Measurements from ENCODE around the gene KRTAP10-11.
"Not testable (repeated sequence)": the region's sequence is repeated elsewhere in the genome, so short reads cannot be mapped to it uniquely, and the experiment has no call there.

The KRTAP10-11 gene

DNA sequence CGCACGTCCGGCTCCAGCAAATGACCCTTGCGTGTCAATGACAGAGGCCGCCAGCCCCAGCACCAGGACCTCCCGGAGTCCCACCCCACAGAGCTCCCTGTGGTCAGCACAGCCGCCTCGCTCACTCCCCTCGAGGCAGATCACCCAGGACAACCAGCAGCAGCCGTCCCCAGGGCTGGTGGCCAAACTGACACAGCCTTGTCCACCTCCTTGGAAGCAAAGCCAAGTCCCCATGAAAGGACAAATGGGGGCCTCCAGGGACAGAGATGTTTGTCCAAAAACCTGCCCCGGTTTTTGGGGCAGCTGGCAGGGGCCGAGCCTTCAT lies 6.9 kb upstream of the KRTAP10-11 start:
- DNase-seq (ENCODE audit: low spot score), result no peak

DNA sequence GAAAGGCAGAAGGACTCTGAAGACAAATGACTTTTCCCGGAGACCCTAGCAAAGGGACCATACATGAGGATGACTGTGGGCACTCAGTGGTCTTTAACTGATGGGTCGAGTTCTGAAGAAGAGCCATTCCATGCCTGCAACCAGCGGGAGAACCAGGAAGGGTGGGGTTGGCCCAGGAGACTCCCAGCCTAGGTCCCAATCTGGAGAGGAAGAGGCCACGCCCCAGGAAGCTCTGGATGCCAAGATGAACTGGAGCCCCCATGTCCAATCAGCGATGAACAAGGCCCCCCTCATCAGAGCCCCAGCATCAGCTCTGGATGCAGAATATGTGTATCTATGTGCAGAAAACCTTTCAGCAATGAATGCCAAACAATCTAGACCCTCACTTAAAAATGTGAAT lies 5.5 kb upstream of the KRTAP10-11 start:
- no peak for DNase-seq (ENCODE audit: low spot score)

DNA sequence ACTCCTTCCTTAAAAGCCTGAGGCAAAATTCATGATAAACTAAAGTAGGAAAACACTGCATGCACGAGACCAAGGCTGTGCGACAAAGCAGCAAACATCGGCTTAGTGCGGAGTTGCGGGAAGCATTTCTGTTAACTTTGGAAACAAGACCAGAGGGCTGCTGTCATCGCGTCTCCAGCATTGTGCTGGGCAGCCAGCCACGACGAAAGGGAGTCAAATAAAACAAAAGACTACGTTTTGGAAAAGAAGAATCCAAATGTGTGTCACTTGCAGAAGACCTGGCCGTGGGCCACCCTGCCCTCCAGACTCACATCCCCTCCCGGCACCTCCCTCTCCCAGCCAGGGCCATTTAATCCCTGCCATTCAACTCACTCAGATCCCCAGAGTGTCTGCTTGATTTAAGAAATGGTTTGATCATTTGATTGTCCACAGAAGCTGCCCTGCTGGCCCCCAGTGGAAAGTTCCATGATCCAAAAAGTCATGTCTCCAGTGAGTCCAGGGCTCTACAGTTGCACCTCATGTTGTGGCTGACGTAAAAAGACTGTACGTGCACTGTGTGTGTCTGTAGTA lies 2.4 kb upstream of the KRTAP10-11 start:
- DNase-seq (ENCODE audit: low spot score), result no peak

DNA sequence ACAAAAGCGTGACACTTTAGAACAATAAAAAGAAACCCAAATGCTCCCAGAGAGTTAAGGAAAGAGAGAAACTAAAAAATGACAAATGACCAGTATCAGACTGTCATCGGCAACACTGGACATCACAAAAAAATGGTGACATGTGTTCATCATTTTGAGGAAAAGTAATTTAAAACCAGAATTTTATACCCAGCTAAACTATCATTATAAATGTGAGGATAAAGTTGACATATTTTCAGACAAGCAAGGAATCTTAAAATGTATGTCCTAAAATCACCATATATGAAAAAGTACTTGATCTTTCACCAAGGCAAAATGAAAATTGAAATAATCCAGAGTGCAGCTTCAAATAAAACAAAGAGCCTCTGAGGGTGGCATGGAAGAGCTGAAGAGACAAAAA lies 1.3 kb upstream of the KRTAP10-11 start:
- no peak for DNase-seq (ENCODE audit: low spot score)

DNA sequence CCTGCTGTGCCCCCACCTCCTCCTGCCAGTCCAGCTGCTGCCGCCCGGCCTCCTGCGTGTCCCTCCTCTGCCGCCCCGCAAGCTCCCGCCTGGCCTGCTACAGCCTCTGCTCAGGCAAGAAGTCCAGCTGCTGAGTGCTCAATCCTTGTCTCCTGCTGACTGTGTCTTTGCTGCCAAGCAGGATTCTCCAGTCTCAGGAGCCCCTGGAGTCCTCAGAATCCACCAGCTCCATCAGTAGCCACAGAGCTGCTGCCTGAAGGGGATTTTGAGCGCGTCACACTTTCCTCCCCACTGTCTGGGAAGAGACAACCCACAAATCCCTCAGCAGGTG lies 973 bp downstream of the KRTAP10-11 start:
- DNase-seq (ENCODE audit: low spot score), result no peak

DNA sequence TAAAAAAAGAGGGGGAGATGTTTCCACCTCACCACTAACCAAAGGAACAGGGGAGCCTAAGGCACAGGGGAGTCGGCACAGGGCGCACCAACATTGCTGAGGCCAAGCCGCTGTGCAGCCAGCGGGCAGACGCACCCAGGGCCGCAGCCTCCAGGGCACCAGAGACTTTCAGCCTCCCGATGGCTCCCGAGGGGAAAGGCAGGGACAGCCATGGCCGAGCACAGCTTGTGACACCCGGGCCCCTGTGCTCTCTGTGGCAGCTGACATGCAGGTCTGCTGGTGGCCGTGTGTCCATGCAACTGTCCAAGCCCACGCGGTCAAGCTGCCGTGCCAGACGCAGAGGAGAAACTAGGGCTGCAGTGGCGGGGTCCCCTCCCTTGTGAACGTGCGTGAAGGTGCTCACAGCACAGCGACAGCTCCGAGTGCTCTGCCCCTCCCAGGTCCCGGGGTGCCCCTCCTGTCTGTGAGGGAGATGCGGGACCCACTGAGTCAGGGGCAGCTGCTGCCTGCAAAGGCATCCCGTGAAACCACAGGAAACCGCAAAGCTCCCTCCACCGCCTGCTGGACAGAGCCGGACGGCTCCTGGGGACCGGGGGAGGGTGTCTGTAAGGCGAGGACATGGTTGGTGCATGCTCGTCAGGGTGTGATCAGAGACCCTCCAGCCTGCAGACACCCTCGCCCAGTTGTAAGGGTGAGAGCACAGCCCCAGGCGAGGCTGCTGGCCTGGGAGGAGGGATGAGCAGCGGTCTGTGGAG lies 2.5 kb downstream of the KRTAP10-11 start:
- no peak for DNase-seq (ENCODE audit: low spot score)

DNA sequence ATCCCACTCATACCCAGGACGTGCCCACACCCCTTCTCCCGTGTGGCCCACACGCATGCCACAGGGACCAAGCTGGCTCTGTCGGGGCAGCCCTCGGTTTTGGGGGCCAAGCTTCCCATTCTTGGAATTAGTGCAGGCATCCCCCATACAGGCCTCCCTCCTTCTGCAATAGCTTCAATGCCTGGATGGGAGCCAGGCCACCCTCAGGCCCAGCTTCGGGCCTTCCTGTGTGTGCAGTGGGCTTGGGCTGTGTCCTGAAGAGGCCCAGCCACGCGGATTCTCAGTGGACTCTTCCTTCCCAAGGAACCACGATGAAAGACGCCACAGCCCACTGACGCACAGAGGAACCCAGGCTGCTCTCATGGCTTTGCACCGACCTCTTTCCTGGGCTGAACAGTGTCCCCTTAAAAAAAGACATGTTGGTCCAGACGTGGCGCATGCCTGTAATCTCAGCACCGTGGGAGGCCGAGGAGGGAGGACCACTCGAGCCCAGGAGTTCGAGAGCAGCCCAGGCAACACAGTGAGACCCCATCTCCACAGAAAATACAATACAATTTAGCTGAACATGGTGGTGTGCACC lies 3.4 kb downstream of the KRTAP10-11 start:
- DNase-seq (ENCODE audit: low spot score), result no peak

DNA sequence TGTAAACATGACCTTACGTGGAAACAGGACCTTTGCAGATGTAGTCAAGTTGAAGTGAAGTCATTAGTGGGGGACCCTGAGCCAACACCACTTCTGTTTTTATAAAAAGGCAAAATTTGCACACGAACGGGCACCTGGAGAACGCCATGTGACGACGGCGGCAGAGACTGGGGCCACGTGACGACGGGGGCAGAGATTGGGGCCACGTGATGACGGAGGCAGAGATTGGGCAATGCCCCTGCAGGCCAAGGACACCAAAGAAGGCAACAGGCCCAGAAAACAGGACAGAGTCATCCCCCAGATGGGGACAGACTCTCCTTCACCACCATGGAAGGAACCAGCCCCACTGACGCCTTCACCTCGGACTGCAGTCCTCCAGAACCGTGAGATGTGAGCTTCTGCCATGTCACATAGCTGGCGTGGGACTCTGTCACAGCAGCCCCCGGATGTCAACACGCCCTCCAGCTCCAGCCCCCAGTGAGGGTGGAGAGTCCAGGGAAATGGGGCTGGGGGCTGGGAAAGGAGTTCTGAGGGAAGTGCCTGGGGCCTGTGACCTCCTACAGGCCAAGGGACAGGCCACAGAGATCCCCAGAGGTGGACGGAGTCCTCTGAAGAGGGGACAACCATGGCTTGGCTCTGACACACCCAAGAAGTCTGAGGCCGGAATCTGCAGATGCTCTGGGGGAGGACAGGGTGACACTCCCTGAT lies 4.2 kb downstream of the KRTAP10-11 start:
- DNase-seq (ENCODE audit: low spot score), result no peak

DNA sequence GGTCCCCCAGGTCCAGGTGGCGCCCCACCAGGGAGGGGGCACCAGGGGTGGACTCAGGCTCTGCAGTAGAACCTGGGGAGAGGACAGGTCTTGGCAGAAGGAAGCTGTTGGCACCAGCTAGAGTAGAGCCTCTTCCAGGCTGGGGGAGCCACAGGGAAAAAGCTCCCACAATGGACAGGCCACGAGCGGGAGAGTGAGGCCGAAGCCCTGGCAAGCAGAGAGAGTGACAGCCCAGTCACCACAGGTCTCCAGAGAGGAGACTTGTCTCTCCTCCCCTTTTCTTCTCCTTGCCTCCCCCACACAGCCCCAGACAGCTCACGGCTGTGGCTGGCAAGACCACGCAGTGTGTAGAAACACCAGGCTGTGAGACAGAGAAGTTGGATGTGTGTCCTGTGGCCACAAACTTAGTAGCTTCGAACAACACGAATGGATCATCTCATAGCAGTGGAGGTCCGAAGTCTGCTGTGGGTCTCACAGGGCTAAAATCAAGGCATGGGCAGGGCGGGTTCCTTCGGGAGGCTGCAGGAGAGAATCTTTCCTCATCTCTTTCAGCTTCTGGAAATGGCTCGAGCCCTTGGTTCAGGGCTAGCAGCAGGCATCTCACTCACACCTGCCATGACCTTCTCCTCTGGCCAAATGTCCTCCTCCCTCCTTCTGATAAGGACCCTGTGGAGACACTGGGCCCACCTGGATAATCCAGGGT lies 4.9 kb downstream of the KRTAP10-11 start:
- no peak for DNase-seq (ENCODE audit: low spot score)

DNA sequence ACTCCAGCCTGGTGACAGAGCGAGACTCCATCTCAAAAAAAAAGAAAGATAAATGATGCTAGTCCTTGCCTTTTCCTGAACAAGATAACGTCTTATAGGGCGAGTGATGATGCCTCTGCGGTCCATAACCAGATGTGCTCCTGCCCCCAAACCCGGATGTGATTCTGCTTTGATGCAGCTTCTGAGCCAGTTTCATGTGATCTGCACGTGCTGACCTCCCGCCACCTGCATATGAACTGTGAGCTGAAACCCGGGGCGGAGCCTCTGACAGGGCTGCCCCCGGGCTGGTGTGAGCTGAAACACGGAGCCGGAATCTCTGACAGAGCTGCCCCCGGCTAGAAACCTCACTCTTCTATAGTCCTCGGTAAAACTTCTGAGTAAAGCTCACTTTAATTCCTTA lies 6.9 kb downstream of the KRTAP10-11 start:
- no peak for DNase-seq (ENCODE audit: low spot score)

DNA sequence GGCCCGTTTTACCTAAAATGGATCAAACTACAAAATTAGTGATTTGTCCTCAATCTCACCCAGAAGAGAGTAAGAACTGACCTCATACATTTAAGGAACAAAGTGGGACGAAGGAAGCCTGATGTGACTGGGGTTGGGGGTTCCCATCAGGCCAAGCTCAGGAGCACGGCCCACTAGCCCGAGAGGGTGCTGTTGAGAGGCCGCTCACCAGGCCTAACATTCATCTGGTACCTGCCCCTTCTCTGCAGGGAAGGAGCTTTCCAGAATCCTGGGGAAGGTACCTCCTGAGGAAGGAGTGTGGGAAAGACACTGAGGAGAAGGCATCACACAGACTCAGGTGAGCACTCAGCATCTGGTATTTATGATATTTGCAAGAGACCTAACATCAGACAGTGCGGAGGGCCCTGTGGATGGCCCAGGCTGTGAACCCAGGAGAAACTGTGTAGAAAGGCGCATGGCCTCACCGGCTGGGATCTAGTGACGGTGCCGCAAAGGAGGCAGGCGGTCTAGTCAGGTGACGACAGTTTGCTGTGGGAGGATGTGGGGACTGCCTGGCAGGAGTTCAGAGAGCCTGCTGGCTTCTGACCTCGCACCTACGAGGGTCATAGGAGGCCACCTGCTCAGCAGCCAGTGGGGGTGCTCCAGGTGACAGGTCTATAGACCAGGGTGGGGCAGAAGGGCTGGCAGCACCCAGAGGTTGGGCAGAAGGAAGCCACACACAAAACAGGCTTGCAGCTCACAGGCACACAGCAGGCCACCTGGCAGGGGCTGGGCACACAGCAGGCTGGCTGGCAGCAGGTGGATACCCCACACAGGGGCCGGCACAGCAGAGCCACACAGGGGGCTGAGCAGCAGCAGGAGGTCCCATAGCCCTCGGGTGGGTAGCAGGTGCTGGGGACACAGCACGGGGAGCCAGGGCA lies 7.7 kb downstream of the KRTAP10-11 start:
- no peak for DNase-seq (ENCODE audit: low spot score)

DNA sequence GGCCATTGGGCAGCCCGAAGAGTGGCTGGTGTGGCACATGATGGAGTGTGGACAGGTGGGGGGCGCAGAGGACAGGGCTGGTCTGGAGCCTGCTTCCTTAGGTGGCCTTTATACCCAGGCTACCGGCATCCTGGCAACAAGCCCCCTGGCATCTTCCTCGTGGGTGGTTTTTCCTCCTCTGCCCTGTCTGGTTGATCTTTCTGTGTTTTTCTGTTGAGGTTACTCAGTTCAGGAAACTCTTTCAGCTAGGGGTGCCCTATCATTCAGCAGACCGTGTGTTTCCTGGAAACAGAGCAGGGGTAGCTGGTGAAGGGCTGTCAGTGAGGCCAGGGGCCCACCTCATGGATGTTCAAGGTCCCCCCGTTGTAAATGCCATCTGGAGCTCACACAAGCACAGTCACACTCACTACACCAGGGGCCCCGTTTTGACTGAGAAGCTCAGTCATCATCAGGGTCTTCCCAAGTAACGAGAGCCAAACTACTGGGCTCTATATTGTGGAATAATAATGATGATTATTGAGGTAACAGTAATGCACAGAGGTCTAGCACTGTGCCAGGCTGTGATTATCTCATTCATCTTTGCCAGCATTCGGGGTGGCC lies 8.5 kb downstream of the KRTAP10-11 start, which contains the start of gene KRTAP12-4:
KRTAP12-4 (minus strand) TSS at position 84 of the 600 bp plus-strand sequence; CDS start at position 39, 45 bp downstream.
- no peak for DNase-seq (ENCODE audit: low spot score)

DNA sequence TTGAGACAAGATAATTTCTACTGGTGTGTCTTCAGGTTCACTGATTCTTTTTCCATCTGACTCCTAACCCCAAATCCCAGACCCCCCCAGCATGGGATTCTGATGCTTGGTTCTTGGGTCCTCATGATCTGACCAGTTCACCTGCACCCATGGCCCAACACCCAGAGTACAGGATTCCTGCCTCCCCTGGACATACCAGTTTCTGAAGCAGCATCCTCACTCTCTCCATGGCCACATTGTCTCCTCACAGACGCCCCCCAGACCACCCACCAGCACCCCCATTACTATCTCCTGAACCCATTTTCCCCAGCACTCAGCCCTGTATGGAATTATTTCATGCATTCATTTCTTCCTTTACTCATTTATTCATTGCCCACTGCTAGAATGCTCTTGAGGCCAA lies 10.7 kb downstream of the KRTAP10-11 start:
- no peak for DNase-seq (ENCODE audit: low spot score)

DNA sequence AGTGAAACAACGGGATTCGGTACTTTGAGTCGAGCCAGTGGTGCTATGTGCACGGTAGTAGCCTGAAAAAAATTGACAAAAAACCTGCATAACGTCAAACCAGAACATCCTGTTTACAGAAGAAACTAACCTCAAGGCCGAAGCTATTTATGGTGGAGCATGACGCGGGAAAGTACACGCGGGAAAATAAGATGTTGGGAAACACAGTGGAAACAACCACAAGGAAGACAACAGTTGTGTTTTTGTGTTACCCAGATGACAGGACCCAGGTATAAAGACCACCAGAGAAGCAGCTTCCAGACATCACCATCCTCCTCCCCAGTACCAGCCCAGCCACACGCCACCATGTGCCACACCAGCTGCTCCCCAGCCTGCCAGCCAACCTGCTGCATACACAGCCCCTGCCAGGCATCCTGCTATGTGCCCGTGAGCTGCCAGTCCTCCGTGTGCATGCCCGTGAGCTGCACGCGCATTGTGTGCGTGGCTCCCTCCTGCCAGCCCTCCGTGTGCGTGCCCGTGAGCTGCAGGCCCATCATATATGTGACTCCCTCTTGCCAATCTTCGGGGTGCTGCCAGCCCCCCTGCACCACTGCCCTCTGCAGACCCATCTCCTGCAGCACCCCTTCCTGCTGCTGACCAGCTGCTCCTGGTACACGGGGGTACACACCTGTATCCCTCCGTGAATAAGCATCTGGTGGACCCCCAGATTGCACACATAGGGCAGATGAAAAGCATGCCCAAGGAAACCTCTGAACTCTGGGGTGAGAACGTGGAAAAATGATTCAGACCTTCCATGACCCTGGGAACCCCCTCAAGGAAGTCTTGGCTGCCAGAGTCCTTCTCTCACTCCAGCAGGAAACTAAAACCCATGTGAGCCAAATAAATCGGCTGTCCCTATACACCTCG lies 11.7 kb downstream of the KRTAP10-11 start, which contains the start of gene KRTAP12-3:
KRTAP12-3 (plus strand) TSS at position 298 of the 906 bp plus-strand sequence; CDS start at position 346, 48 bp downstream.
- DNase-seq (ENCODE audit: low spot score), result no peak

DNA sequence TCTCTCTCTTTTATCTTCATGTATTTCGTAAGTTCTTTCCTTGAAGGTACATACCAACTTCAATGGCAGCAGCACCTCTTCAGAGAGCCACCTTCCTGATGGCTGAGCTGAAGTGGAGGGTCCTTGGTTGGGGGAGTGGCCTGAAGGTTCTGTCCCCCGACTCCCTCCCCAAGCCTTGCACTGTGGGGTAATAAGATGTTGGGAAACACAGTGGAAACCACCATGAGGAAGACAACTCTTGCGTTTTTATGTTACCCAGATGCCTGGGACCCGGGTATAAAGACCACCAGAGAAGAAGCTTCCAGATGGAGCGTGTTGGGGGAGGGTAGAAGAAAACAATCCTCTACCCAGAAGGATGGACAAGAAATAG lies 12.3 kb downstream of the KRTAP10-11 start:
- no peak for DNase-seq (ENCODE audit: low spot score)

DNA sequence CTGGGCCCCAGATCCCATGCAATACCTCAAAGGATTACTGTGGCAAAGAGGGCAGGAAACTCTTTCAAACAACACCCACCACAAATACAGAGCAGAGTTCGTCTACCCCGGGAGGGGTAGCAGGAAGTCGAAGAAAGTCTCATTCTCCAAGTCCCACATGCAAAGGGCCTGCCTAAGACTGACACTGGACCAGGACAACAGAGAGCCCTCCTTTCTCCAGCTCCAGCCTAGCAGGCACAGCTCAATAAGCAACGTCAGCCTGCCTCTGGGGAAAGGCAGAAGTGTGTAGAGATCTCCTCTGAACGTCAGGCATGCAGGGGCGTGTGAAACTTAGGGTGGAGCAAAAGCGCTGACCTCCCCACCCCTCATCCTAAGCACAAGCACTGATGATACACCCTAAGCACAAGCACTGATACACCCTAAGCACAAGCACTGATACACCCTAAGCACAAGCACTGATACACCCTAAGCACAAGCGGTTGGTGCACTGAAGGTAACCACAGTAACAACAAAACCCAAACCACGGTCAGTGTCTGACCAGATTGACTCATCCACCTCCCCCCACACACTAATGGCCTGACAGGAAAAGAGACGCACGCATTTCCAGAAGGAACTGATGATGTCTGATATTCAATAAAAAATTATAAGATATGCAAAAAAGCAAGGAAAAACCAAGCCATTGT lies 12.8 kb downstream of the KRTAP10-11 start:
- DNase-seq (ENCODE audit: low spot score), result no peak

DNA sequence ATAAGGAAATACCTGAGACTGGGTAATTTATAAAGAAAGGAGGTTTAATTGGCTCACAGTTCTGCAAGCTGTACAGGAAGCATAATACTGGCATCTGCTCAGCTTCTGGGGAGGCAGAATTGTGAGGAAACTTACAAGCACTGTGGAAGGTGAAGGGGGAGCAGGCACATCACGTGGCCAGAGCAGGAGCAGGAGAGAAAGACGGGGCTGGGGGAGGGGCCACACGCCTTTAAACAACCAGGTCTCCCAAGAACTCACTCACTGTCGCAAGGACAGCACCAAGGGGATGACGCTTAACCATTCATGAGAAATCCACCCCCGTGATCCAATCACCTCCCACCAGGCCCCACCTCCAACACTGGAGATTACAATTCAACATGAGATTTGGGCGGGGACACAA lies 15.4 kb downstream of the KRTAP10-11 start:
- not testable (repeated sequence) for DNase-seq (ENCODE audit: low spot score)

DNA sequence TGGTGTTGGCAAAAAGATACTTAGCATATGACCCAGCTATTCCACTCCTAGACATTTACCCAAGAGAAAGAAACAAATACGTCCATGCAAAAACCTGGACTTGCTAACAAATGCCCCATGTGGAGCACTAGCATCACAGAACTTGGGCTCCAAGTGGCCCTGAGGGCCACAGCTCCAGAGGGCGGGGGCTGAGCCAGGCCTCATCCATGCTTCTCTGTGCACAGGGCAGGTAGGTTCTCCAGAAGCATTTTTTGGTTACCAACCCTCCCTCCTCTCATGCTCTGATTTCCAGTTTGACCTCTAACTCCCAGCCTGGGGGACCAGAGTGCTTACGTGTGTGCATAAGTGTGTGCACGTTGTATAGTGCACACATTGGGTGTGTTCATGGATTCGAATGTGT lies 18.5 kb downstream of the KRTAP10-11 start:
- no peak for DNase-seq (ENCODE audit: low spot score)

Data from kidney capillary endothelial cell (primary cell).